Uterus (tissue), 2 donors: ENCODE data around the gene SULT1A2.
"Not testable (repeated sequence)": the region's sequence is repeated elsewhere in the genome, so short reads cannot be mapped to it uniquely, and the experiment has no call there.

Source experiments
- POLR2A ChIP-seq, 2 donors: fragments of 450-650 bp; IDR thresholded peaks; one replicate each; pipeline ENCODE4 v1.6.1; 2016; ENCODE audit warnings: antibody characterized with exemption in 2 of 2, mild to moderate bottlenecking in 1 of 2, moderate library complexity in 1 of 2
- TF ChIP-seq, protein P1 (sequence below), 4 experiments: fragments of 200-600 bp in 2 of 4; fragments of 450-650 bp in 2 of 4; sonication (generic) in 2 of 4; IDR thresholded peaks; one replicate each; pipeline ENCODE4 v1.5.1; 2016 to 2019; ENCODE audit warnings: antibody characterized with exemption in 4 of 4, mild to moderate bottlenecking in 2 of 4, moderate library complexity in 1 of 4

DNA sequence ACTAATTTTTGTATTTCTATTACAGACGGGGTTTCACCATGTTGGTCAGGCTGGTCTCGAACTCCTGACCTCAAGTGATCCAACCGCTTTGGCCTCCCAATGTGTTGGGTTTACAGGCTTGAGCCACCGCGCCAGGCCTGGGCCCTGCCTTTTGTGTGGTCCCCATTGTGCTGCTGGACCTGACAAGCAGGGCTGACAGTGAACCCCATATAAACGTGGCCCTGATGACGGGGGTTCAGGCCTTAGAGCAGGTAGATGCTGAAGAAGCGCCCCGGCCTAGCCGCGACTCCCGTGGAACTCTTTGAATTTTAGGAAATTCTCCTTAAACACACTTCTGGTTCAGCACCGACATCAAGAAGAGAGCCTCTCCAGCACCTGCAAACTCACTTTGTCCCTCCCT, 4.7 kb upstream of the SULT1A2 start:
- TF ChIP-seq, protein P1, sequence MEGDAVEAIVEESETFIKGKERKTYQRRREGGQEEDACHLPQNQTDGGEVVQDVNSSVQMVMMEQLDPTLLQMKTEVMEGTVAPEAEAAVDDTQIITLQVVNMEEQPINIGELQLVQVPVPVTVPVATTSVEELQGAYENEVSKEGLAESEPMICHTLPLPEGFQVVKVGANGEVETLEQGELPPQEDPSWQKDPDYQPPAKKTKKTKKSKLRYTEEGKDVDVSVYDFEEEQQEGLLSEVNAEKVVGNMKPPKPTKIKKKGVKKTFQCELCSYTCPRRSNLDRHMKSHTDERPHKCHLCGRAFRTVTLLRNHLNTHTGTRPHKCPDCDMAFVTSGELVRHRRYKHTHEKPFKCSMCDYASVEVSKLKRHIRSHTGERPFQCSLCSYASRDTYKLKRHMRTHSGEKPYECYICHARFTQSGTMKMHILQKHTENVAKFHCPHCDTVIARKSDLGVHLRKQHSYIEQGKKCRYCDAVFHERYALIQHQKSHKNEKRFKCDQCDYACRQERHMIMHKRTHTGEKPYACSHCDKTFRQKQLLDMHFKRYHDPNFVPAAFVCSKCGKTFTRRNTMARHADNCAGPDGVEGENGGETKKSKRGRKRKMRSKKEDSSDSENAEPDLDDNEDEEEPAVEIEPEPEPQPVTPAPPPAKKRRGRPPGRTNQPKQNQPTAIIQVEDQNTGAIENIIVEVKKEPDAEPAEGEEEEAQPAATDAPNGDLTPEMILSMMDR (IDR thresholded peaks at IDR 0.05), result not testable (repeated sequence)
- TF ChIP-seq POLR2A (IDR thresholded peaks at IDR 0.05), result not testable (repeated sequence)
